ENCODE data around the gene MAP1LC3B2.

The MAP1LC3B2 gene

DNA sequence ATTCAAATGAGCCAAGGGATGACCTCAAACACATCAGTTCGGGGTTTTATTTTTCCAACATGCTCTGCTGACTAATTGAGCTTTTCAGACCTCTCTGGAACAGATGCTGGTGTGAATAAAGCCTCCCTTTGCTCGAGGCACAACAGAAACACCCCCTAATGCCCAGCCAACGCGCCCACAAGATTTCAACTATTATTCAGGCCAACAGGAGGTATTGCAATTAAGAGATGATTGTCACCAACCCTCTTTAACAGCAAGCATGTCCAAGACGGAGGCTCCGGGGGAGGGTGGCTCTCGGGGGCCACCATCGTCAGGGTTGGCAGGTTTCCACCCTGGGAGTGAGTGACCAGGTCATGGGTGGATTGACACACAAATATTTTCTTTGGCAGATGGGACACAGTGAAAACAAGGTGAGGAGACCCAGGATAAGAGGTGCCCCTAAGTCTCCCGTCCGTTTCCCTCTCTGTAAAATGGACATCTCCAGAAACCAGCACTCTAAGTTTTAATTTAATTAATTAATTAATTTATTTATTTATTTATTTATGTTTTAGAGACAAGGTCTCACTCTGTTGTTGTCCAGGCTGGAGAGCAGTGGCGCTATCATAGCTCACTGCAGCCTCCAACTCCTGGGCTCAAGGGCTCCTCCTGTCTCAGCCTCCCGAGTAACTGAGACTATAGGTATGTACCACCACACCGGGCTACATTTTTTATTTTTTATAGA lies 56.1 kb downstream of the MAP1LC3B2 start:
- DNase-seq (ENCODE audit: low spot score): no peak

DNA sequence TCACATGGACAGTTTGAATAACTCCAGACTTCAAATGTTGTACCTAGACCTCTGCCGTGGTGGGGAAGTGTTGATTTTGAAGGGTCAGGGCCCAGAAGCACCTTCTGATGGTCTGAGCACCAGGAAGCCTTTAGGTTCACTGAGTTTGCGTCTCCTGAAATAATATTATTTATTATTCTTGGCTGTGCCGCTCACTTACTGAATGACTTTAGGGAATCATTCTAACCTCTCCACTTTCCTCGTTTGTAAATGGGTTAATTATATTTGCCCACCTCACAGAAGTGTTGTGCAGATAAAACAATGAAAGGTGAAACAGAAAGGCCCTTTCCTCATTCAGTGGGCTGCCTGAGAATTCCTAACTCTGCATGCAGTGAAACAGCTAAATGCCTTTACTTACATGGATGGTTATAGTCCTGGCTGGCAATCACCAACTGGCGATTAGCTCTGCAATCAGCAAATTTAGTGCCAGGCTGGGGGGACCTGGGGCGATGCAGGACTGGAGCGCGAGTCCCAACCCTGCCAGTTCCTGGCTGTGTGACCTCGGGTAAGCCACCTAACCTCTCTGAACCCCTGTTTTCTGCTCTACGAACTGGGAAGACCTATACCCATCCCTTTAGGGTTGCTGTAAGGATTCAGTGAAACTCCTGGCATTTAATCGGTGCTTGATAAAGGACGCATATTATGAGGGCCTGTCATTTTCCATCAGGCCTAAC lies 57.5 kb downstream of the MAP1LC3B2 start:
- DNase-seq (ENCODE audit: low spot score): no peak

GRCh38 chr12:116619246-116619645 lies 60.1 kb downstream of the MAP1LC3B2 start:
- DNase-seq (ENCODE audit: low spot score): no peak

DNA sequence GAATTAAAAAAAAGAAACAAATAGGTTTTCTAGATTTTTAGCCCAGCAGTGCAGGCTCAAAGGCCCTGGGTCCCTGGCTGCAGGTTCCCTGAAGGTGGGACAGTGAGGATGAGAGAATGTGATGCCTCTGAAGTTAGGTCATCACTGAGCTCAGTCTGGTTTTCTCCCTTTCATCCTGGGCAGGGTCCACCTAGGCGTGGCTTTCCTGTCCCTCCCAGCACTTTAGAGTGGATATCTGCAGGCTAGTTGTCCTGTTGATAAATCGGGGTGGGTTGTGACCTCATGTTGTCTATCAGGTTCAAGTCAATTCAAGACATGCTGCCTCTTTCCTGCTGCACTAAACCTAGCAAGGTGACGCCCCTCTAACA lies 60.9 kb downstream of the MAP1LC3B2 start:
- DNase-seq (ENCODE audit: low spot score): no peak

DNA sequence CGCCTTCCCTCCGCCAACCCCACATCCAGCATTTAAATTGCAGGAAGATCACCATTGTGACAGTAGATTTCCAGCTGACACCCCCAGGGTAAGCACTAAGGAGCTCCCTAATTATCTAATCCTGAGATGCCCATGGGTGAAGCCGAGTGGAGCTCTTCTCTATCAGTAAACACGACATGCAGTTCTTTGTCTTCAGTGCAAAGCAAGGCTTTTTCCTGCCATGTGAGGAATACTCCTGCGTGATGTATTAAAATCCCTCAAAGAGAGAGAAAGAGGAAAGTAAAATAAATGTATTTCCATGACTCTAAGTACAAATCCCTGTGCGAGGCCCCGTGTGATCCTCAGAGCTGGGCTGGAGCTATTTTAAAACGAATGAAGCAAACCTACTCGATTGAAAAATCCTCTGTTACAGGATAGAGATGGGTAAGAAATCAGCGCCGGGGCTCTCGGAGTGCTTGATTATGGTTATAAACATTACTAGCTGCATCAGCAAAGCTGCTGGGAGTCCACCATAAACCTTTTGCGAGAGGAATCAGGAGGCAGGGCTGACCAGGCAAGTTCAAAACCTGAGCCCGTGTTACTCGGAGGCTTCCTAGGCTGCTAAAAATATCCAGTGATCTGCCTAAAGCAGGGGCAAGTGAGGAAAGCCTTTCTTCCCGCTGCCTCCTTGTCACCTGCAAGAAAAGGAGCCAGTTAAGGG lies 61.5 kb downstream of the MAP1LC3B2 start:
- peak; percentile 53 for DNase-seq (ENCODE audit: low spot score)

DNA sequence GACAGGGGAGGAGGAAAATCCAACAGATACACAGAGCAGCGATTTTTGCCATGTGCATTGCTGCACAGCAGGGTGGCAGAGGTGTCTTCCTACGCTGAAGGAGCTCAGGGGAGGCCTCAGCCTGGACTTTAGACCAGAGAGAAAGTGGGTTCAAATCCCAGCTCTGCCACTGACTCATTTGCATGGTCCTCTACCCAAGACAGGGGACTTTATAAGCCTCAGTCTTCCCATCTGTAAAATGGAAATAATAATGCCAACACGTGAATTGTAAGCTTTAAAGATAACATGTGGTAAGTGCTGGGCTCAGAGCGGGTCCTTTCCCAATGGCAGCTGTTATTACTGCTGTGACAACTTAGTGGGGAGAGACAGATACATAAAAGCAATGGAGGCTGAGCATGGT lies 62.0 kb downstream of the MAP1LC3B2 start:
- DNase-seq (ENCODE audit: low spot score): no peak

GRCh38 chr12:116624516-116624915 lies 65.3 kb downstream of the MAP1LC3B2 start:
- DNase-seq (ENCODE audit: low spot score): no peak

- no peak for DNase-seq (ENCODE audit: low spot score)
Observed at GRCh38 chr12:116626153-116626552, 67.0 kb downstream of the MAP1LC3B2 start.

All from putamen (tissue), 1 donor.